Common myeloid progenitor, CD34-positive (primary cell): ENCODE measurements around the gene PNPLA3. TPM values are rescaled to one million over a fixed set of nuclear protein-coding genes. Genes with fewer than 3 reads are reported as not detected.

Experiments
- CTCF ChIA-PET: fragments of 350-600 bp; sonication (Branson Sonifier 250); formaldehyde crosslinking; loops from one replicate; lab custom pipeline; 2021; ENCODE audit warnings: antibody characterized with exemption; lab: Charles Lee
- POLR2A ChIA-PET: fragments of 350-600 bp; sonication (Branson Sonifier 250); formaldehyde crosslinking; loops from one replicate; lab custom pipeline; 2021; ENCODE audit warnings: antibody characterized with exemption; lab: Charles Lee
- DNase-seq, 3 donors: peaks; one replicate each; pipeline versions ENCODE4 v3.0.0 to v3.0.0-alpha.2; 2013
- H3K27ac ChIP-seq, 2 experiments: 1 replicate in 1 of 2; 2 replicates in 1 of 2; pipeline ENCODE4 v1.7.0; 2013; ENCODE audit warnings: inconsistent platforms in 2 of 2, low read length in 2 of 2, mild to moderate bottlenecking in 2 of 2, low read depth in 1 of 2, moderate library complexity in 1 of 2; ENCODE audit not compliant: severe bottlenecking in 2 of 2, insufficient read depth in 1 of 2, poor library complexity in 1 of 2
- H3K27me3 ChIP-seq, 5 experiments: replicated peaks in 2 of 5; 1 replicate in 3 of 5; 2 replicates in 2 of 5; pipeline versions ENCODE4 v1.6.1 to v1.7.0; 2013; ENCODE audit warnings: low read length in 4 of 5, mild to moderate bottlenecking in 2 of 5, moderate library complexity in 2 of 5, inconsistent platforms in 1 of 5; ENCODE audit not compliant: insufficient read depth in 5 of 5, control insufficient read depth in 4 of 5
- H3K36me3 ChIP-seq, 4 experiments: 1 replicate in 2 of 4; 2 replicates in 2 of 4; pipeline versions ENCODE4 v1.6.1 to v1.7.0; 2013; ENCODE audit warnings: low read length in 3 of 4, control low read depth in 1 of 4, mild to moderate bottlenecking in 1 of 4; ENCODE audit not compliant: control insufficient read depth in 4 of 4, insufficient read depth in 4 of 4
- H3K4me1 ChIP-seq, 4 experiments: 1 replicate in 3 of 4; 2 replicates in 1 of 4; pipeline versions ENCODE4 v1.6.1 to v1.7.1; 2013; ENCODE audit warnings: low read length in 3 of 4, mild to moderate bottlenecking in 3 of 4, control low read depth in 1 of 4, inconsistent platforms in 1 of 4, moderate library complexity in 1 of 4; ENCODE audit not compliant: control insufficient read depth in 4 of 4, insufficient read depth in 4 of 4; ENCODE audit errors: control extremely low read depth in 1 of 4
- H3K4me3 ChIP-seq, 7 experiments: 1 replicate in 4 of 7; 2 replicates in 3 of 7; pipeline versions ENCODE4 v1.5.1 to v1.7.0; 2013; ENCODE audit warnings: mild to moderate bottlenecking in 7 of 7, low read length in 6 of 7, moderate library complexity in 6 of 7, inconsistent platforms in 2 of 7, low read depth in 2 of 7, control low read depth in 1 of 7; ENCODE audit not compliant: insufficient read depth in 4 of 7, control insufficient read depth in 1 of 7; ENCODE audit errors: extremely low read depth in 1 of 7
- H3K9me3 ChIP-seq, 5 experiments: 1 replicate in 4 of 5; 2 replicates in 1 of 5; pipeline versions ENCODE4 v1.6.1 to v1.7.1; 2013; ENCODE audit warnings: low read length in 4 of 5, mild to moderate bottlenecking in 2 of 5, inconsistent platforms in 1 of 5, low read depth in 1 of 5, moderate library complexity in 1 of 5; ENCODE audit not compliant: control insufficient read depth in 4 of 5, insufficient read depth in 2 of 5; ENCODE audit errors: control extremely low read depth in 1 of 5
- WGBS: methylation state at CpG from one replicate; pipeline ENCODE4 v1.1.5; 2013; ENCODE audit not compliant: insufficient coverage; 5-methylcytosine and 5-hydroxymethylcytosine counted together
- polyA plus RNA-seq: library from polyadenylated mRNA; unstranded; fragments of 120-200 nt; gene quantifications from one replicate; pipeline ENCODE4 v1.2.1, GENCODE V29; 2013

Gene PNPLA3, protein sequence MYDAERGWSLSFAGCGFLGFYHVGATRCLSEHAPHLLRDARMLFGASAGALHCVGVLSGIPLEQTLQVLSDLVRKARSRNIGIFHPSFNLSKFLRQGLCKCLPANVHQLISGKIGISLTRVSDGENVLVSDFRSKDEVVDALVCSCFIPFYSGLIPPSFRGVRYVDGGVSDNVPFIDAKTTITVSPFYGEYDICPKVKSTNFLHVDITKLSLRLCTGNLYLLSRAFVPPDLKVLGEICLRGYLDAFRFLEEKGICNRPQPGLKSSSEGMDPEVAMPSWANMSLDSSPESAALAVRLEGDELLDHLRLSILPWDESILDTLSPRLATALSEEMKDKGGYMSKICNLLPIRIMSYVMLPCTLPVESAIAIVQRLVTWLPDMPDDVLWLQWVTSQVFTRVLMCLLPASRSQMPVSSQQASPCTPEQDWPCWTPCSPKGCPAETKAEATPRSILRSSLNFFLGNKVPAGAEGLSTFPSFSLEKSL
- 0.12 TPM for polyA plus RNA-seq

DNA sequence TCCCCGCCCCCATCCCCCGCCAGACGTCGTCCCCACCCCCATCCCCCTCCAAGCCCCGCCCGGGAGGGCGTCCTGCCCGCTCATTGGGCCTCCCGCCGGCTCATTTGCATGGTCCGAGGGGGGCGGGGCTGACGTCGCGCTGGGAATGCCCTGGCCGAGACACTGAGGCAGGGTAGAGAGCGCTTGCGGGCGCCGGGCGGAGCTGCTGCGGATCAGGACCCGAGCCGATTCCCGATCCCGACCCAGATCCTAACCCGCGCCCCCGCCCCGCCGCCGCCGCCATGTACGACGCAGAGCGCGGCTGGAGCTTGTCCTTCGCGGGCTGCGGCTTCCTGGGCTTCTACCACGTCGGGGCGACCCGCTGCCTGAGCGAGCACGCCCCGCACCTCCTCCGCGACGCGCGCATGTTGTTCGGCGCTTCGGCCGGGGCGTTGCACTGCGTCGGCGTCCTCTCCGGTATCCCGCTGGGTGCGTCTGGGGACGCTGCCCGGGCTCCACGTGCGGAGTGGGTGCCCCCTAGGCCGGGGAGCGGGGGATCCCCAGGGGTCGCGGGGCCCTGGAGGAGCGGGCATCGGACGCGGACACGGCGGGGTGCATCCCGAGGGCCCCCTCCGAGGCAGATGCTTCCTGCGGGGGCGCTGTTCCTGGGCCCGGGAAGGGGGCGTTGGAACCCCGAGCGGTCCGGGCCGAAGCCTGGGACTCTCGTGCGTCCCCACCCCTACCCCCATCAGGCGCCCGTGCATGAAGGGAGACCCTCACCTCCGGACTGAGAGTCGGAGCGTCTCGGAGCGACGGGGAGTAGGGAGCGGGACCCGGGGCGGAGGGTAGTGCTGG is at the start of gene PNPLA3:
Gene PNPLA3 (plus strand): TSS at position 175 of the 834 bp plus-strand sequence. CDS start 107 bp downstream, at position 282.
- H3K27ac ChIP-seq, result no peak within 1 kb of the TSS
- peaks cover 0 to 49% (median 9%) of the 10 kb centered on the region in 5 experiments for H3K27me3 ChIP-seq
- POLR2A ChIA-PET, result no interaction called here
- 2% methylated on average over 78 of the region's 100 CpGs for WGBS
- no peaks in the 10 kb centered on the region for H3K9me3 ChIP-seq
- CTCF ChIA-PET, result no interaction called here
- peaks cover 0 to 22% (median 12%) of the 10 kb centered on the region in 4 experiments for H3K4me1 ChIP-seq
- H3K36me3 ChIP-seq, result no peaks in the 10 kb centered on the region
- peak; percentile 48 to 79 (median 72) for DNase-seq
- peak within 1 kb of the TSS; percentile 19 to 75 (median 61) for H3K4me3 ChIP-seq

DNA sequence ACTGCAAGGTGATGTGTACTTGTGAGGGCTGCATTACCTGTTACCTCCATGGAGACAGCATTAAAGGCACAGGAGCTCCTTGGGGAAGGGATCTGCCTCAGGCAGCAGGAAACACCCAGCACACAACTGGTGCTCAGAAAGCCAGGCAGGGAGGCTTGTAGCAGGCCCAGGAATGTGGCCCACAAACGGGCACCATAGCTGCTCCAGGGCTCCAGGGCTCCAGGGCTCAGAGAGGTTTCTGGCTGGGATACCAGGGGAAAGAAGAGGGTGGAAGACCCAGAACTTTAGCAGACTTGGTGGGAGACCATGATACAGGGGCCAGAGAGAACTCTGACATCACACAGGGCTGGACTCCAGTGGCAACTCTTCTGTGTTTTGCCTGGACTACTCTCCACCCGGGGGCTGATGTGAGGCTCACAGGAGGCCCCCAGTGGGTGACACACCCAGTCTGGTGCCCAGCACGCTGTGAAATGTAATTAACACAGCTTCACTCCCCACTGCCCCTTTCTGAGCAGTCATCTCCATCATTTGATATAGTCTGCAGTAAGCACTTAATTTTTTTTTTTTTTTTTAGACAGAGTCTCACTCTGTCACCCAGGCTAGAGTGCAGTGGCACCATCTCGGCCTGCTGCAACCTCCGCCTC is 46.6 kb upstream of the PNPLA3 start:
- Histone ChIP-seq H3K9me3 (peaks cover 0 to 1% (median 0%) of the 10 kb centered on the region in 5 experiments), H3K36me3 (no peaks in the 10 kb centered on the region), H3K4me1 (no peaks in the 10 kb centered on the region), H3K4me3 (no peak overlapping the region), H3K27me3 (peaks cover 0 to 18% (median 4%) of the 10 kb centered on the region in 5 experiments), H3K27ac (no peak overlapping the region)
- POLR2A ChIA-PET, result no interaction called here
- CTCF ChIA-PET, result no interaction called here
- WGBS, result 77% methylated on average over 2 of the region's 5 CpGs
- no peak for DNase-seq

GRCh38 chr22:43878079-43878795 is 45.4 kb upstream of the PNPLA3 start:
- Histone ChIP-seq H3K9me3 (no peaks in the 10 kb centered on the region), H3K36me3 (no peaks in the 10 kb centered on the region), H3K27me3 (peaks cover 0 to 16% (median 4%) of the 10 kb centered on the region in 5 experiments), H3K4me3 (no peak overlapping the region), H3K27ac (no peak overlapping the region), H3K4me1 (no peaks in the 10 kb centered on the region)
- POLR2A ChIA-PET, result no interaction called here
- 91% methylated on average over 8 of the region's 12 CpGs for WGBS
- no peak for DNase-seq
- CTCF ChIA-PET, result no interaction called here

- H3K27me3 ChIP-seq, result peaks cover 0 to 16% (median 4%) of the 10 kb centered on the region in 5 experiments
- POLR2A ChIA-PET, result no interaction called here
- no peaks in the 10 kb centered on the region for H3K36me3 ChIP-seq
- H3K4me3 ChIP-seq, result no peak overlapping the region
- WGBS, result 91% methylated on average over 11 of the region's 12 CpGs
- CTCF ChIA-PET, result no interaction called here
- DNase-seq, result no peak
- no peak overlapping the region for H3K27ac ChIP-seq
- no peaks in the 10 kb centered on the region for H3K9me3 ChIP-seq
- H3K4me1 ChIP-seq, result no peaks in the 10 kb centered on the region
These were observed 44.6 kb upstream of the PNPLA3 start for GRCh38 chr22:43878831-43879550.

GRCh38 chr22:43879901-43880540 is 43.6 kb upstream of the PNPLA3 start:
- no peaks in the 10 kb centered on the region for H3K4me1 ChIP-seq
- H3K4me3 ChIP-seq, result no peak overlapping the region
- peaks cover 0 to 10% (median 4%) of the 10 kb centered on the region in 5 experiments for H3K27me3 ChIP-seq
- no peak for DNase-seq
- 81% methylated on average over 13 of the region's 14 CpGs for WGBS
- POLR2A ChIA-PET, result no interaction called here
- no peaks in the 10 kb centered on the region for H3K9me3 ChIP-seq
- no peaks in the 10 kb centered on the region for H3K36me3 ChIP-seq
- CTCF ChIA-PET, result interaction anchor here (4.0 kb wide), 1 partner anchor 65 kb away, joined by 22 read pairs; no protein-coding TSS in a partner anchor
- H3K27ac ChIP-seq, result no peak overlapping the region
